Activated T-cell treated with anti-CD3 and anti-CD28 coated beads, Interleukin-2, amount 50 U/mL, for 1 hour (primary cell): ENCODE results near the gene RBM5.

ENCODE experiments used
- DNase-seq: peaks from one replicate; pipeline ENCODE4 v3.0.0-alpha.2; 2020

Gene RBM5

GRCh38 chr3:50162034-50162883 lies 73.5 kb downstream of the RBM5 start:
- DNase-seq: no peak

GRCh38 chr3:50163572-50164455 lies 75.1 kb downstream of the RBM5 start:
- no peak for DNase-seq

- no peak for DNase-seq
These were observed 75.8 kb downstream of the RBM5 start for GRCh38 chr3:50164481-50164880.

- no peak for DNase-seq
These were observed 76.5 kb downstream of the RBM5 start for GRCh38 chr3:50164984-50165909.

- no peak for DNase-seq
These were observed 77.3 kb downstream of the RBM5 start for GRCh38 chr3:50165910-50166538.

- no peak for DNase-seq
These were observed 77.9 kb downstream of the RBM5 start for GRCh38 chr3:50166620-50167019.

GRCh38 chr3:50167069-50167840 lies 78.5 kb downstream of the RBM5 start:
- no peak for DNase-seq

- DNase-seq: no peak
These were observed 79.1 kb downstream of the RBM5 start for GRCh38 chr3:50167841-50168209.

GRCh38 chr3:50168388-50168787 lies 79.7 kb downstream of the RBM5 start:
- no peak for DNase-seq
